Muscle of leg (tissue), 11 donors: ENCODE data around the gene GRK3. TPM values are rescaled to one million over a fixed set of nuclear protein-coding genes. Genes with fewer than 3 reads are reported as not detected.

Experiments used
- DNase-seq: peaks from one replicate; pipeline ENCODE4 v3.0.0; 2013
- H3K27ac ChIP-seq: one replicate; pipeline ENCODE4 v1.5.1; 2013; ENCODE audit warnings: mild to moderate bottlenecking, low read length, control low read depth
- H3K27me3 ChIP-seq: one replicate; pipeline ENCODE4 v1.6.1; 2013; ENCODE audit warnings: low read length; ENCODE audit not compliant: control insufficient read depth, insufficient read depth
- H3K36me3 ChIP-seq: one replicate; pipeline ENCODE4 v1.6.1; 2013; ENCODE audit warnings: low read length; ENCODE audit not compliant: control insufficient read depth, insufficient read depth
- H3K4me1 ChIP-seq: one replicate; pipeline ENCODE4 v1.6.1; 2013; ENCODE audit warnings: low read length; ENCODE audit not compliant: control insufficient read depth, insufficient read depth
- H3K4me3 ChIP-seq: one replicate; pipeline ENCODE4 v1.5.1; 2013; ENCODE audit warnings: low read length, control low read depth
- H3K9me3 ChIP-seq: replicated peaks from 2 replicates; pipeline ENCODE4 v1.6.1; 2013; ENCODE audit warnings: low read depth, low read length; ENCODE audit not compliant: control insufficient read depth
- WGBS: methylation state at CpG from one replicate; pipeline ENCODE4 v1.1.5; 2013; ENCODE audit warnings: missing lambda C conversion rate; ENCODE audit not compliant: insufficient coverage; 5-methylcytosine and 5-hydroxymethylcytosine counted together
- polyA plus RNA-seq, 8 donors: library from polyadenylated mRNA; unstranded; fragments of 120-200 nt; gene quantifications; one replicate each; pipeline versions ENCODE4 v1.2.1 to v1.2.3, GENCODE V29; 2013; ENCODE audit warnings: inconsistent platforms in 1 of 8, low replicate concordance in 1 of 8; ENCODE audit not compliant: insufficient read length in 8 of 8, insufficient read depth in 1 of 8
- total RNA-seq: library from RNA; stranded (reverse); fragments of 120-200 nt; gene quantifications from one replicate; pipeline ENCODE4 v1.2.4, GENCODE V29; 2013

Gene GRK3
- total and polyA plus RNA-seq, 9 donors, result 5.7 to 9.0 (median 7.2) TPM

GRCh38 chr22:25760294-25760693, 195.8 kb downstream of the GRK3 start:
- WGBS, result no CpG with 5 or more reads among the region's 2 CpGs
- no peak for DNase-seq
- H3K4me3 ChIP-seq, result no peak overlapping the region
- H3K27ac ChIP-seq, result no peak overlapping the region
- H3K4me1 ChIP-seq, result peaks cover 39% of the 10 kb centered on the region
- H3K36me3 ChIP-seq, result peaks cover 33% of the 10 kb centered on the region
- H3K27me3 ChIP-seq, result no peaks in the 10 kb centered on the region
- no peaks in the 10 kb centered on the region for H3K9me3 ChIP-seq

- peaks cover 36% of the 10 kb centered on the region for H3K4me1 ChIP-seq
- H3K4me3 ChIP-seq, result no peak overlapping the region
- peaks cover 37% of the 10 kb centered on the region for H3K36me3 ChIP-seq
- H3K27ac ChIP-seq, result peak overlapping the region; percentile 20
- no peak for DNase-seq
- peaks cover 3% of the 10 kb centered on the region for H3K9me3 ChIP-seq
- H3K27me3 ChIP-seq, result no peaks in the 10 kb centered on the region
- WGBS, result 63% methylated on average over 6 of the region's 15 CpGs
Measured at GRCh38 chr22:25760848-25761595, 196.5 kb downstream of the GRK3 start.

GRCh38 chr22:25762147-25762546, 197.7 kb downstream of the GRK3 start:
- 86% methylated on average over 5 of the region's 5 CpGs for WGBS
- Histone ChIP-seq H3K4me1 (peaks cover 36% of the 10 kb centered on the region), H3K9me3 (peaks cover 12% of the 10 kb centered on the region), H3K27ac (no peak overlapping the region), H3K36me3 (peaks cover 44% of the 10 kb centered on the region), H3K4me3 (no peak overlapping the region), H3K27me3 (no peaks in the 10 kb centered on the region)
- no peak for DNase-seq

GRCh38 chr22:25763239-25763777, 198.8 kb downstream of the GRK3 start:
- Histone ChIP-seq H3K27ac (no peak overlapping the region), H3K4me3 (no peak overlapping the region), H3K36me3 (peaks cover 54% of the 10 kb centered on the region), H3K4me1 (peaks cover 27% of the 10 kb centered on the region), H3K9me3 (peaks cover 12% of the 10 kb centered on the region), H3K27me3 (no peaks in the 10 kb centered on the region)
- WGBS, result 60% methylated on average over 1 of the region's 7 CpGs
- DNase-seq, result no peak

GRCh38 chr22:25764270-25765015, 200.0 kb downstream of the GRK3 start:
- peaks cover 23% of the 10 kb centered on the region for H3K4me1 ChIP-seq
- H3K4me3 ChIP-seq, result no peak overlapping the region
- peaks cover 12% of the 10 kb centered on the region for H3K9me3 ChIP-seq
- peaks cover 63% of the 10 kb centered on the region for H3K36me3 ChIP-seq
- WGBS, result 74% methylated on average over 4 of the region's 8 CpGs
- no peaks in the 10 kb centered on the region for H3K27me3 ChIP-seq
- DNase-seq, result peak; percentile 62
- peak overlapping the region; percentile 73 for H3K27ac ChIP-seq

- H3K4me1 ChIP-seq, result peaks cover 23% of the 10 kb centered on the region
- WGBS, result 88% methylated on average over 1 of the region's 2 CpGs
- peaks cover 12% of the 10 kb centered on the region for H3K9me3 ChIP-seq
- peak overlapping the region; percentile 73 for H3K27ac ChIP-seq
- H3K4me3 ChIP-seq, result no peak overlapping the region
- no peaks in the 10 kb centered on the region for H3K27me3 ChIP-seq
- H3K36me3 ChIP-seq, result peaks cover 68% of the 10 kb centered on the region
- DNase-seq, result peak; percentile 61
Measured at GRCh38 chr22:25765016-25765367, 200.5 kb downstream of the GRK3 start.

- Histone ChIP-seq H3K27ac (peak overlapping the region; percentile 3), H3K4me3 (no peak overlapping the region), H3K4me1 (peaks cover 20% of the 10 kb centered on the region), H3K27me3 (no peaks in the 10 kb centered on the region), H3K36me3 (peaks cover 77% of the 10 kb centered on the region), H3K9me3 (peaks cover 12% of the 10 kb centered on the region)
- DNase-seq, result no peak
- WGBS, result 76% methylated on average over 3 of the region's 4 CpGs
Measured at GRCh38 chr22:25765801-25766200, 201.3 kb downstream of the GRK3 start.

GRCh38 chr22:25766418-25766817, 201.9 kb downstream of the GRK3 start:
- WGBS, result 89% methylated on average over 3 of the region's 3 CpGs
- H3K27me3 ChIP-seq, result no peaks in the 10 kb centered on the region
- peaks cover 12% of the 10 kb centered on the region for H3K9me3 ChIP-seq
- no peak for DNase-seq
- peaks cover 79% of the 10 kb centered on the region for H3K36me3 ChIP-seq
- peaks cover 14% of the 10 kb centered on the region for H3K4me1 ChIP-seq
- H3K27ac ChIP-seq, result no peak overlapping the region
- H3K4me3 ChIP-seq, result no peak overlapping the region

GRCh38 chr22:25770333-25770732, 205.9 kb downstream of the GRK3 start:
- Histone ChIP-seq H3K27ac (no peak overlapping the region), H3K4me3 (no peak overlapping the region), H3K4me1 (peaks cover 3% of the 10 kb centered on the region), H3K27me3 (no peaks in the 10 kb centered on the region), H3K36me3 (peaks cover 84% of the 10 kb centered on the region), H3K9me3 (peaks cover 12% of the 10 kb centered on the region)
- DNase-seq, result no peak
- 89% methylated on average over 1 of the region's 4 CpGs for WGBS

GRCh38 chr22:25772288-25772687, 207.8 kb downstream of the GRK3 start:
- DNase-seq, result no peak
- H3K9me3 ChIP-seq, result no peaks in the 10 kb centered on the region
- no peak overlapping the region for H3K27ac ChIP-seq
- H3K27me3 ChIP-seq, result no peaks in the 10 kb centered on the region
- 75% methylated on average over 7 of the region's 9 CpGs for WGBS
- H3K36me3 ChIP-seq, result peaks cover 74% of the 10 kb centered on the region
- no peak overlapping the region for H3K4me3 ChIP-seq
- peaks cover 2% of the 10 kb centered on the region for H3K4me1 ChIP-seq
